Anterior cingulate cortex (tissue), 58 donors: ENCODE measurements around the gene IGF1R.

Experiments
- DNase-seq, 58 donors: peaks; one replicate each; lab custom pipeline; 2025; lab: John Stamatoyannopoulos, UW

Gene IGF1R

GRCh38 chr15:98896002-98896721, 247.8 kb downstream of the IGF1R start:
- peak in 1 of 58 donors; percentile 7 for DNase-seq

- no peak for DNase-seq
Observed at GRCh38 chr15:98896802-98897732, 248.7 kb downstream of the IGF1R start.

DNA sequence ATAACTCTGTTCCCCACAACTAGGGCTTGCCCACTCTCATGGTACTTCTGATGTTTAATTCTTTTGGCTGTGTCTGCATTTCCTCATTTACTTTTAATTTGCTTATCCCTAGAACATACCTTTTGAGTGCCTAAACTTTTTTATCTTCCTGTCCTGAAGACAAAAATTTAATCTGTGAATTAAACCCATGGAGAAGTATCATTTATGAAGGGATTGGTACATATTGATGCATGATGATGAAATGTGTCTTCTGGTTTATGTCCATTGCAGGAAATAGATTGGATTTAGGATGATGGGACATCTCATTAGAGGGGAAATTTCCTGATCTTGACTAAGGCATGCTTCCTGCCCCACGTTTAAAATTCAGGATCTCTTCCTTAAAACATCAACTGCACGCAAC, 249.8 kb downstream of the IGF1R start:
- DNase-seq, result no peak

- DNase-seq, result no peak
Observed at GRCh38 chr15:98899272-98900021, 251.1 kb downstream of the IGF1R start.

GRCh38 chr15:98900356-98900755, 252.0 kb downstream of the IGF1R start:
- DNase-seq, result no peak

DNA sequence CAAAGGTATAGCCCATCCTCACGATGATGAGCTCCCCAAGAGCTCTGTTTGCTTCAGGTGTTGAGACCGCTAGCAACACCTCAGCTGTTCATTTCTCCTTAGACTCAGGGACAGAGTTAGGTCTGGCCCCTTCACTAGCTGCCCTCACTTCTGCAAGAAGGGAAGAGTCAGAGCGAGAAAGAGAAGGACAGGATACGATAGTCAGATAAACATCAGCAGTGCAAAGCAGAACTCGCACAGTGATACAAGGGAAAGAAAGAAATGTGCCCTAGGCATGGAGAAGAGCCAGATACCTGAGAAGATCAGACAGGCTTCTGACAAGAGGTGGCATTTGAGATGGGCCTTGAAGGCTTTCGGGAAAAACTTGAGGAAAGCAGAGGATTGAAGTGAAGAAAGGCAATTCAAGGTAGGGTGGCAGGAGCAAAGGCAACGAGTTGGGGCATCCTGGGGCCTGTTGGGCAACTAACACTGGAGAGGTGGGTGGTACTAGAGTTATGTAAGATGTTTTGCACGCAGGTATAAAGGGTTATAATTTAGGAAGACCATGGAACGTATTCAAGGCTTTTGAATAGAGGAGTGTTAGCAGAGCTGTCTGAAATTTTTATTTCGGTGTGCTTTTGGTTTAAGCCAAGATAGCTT, 253.2 kb downstream of the IGF1R start:
- DNase-seq, result no peak

DNA sequence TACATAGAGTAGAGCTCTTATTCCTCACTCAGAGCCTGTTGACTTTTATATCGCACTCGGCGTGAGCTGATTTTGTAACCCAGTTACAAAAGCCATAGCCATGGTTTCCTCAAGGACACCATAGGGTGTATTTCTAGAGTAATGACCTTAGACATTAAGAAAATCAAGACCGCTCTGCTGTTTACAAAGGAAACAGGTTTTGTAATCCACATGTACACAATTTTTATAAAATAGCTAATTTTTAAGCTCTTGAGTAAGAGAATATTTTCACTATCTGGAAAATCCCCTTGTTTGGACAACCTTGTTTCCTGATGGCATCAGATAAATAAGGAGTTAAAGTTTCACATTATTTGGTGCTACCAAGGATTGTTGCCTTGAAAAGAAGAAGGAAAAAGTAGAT, 254.6 kb downstream of the IGF1R start:
- DNase-seq, result no peak

GRCh38 chr15:98903377-98904018, 255.2 kb downstream of the IGF1R start:
- DNase-seq, result no peak

GRCh38 chr15:98904544-98904943, 256.2 kb downstream of the IGF1R start:
- peak in 39 of 58 donors; percentile 8 to 72 (median 26) for DNase-seq

- no peak for DNase-seq
Observed at GRCh38 chr15:98905963-98906711, 257.8 kb downstream of the IGF1R start.

GRCh38 chr15:98906712-98907083, 258.4 kb downstream of the IGF1R start:
- peak in 1 of 58 donors; percentile 18 for DNase-seq

- DNase-seq, result no peak
Observed at GRCh38 chr15:98907927-98908471, 259.7 kb downstream of the IGF1R start.

DNA sequence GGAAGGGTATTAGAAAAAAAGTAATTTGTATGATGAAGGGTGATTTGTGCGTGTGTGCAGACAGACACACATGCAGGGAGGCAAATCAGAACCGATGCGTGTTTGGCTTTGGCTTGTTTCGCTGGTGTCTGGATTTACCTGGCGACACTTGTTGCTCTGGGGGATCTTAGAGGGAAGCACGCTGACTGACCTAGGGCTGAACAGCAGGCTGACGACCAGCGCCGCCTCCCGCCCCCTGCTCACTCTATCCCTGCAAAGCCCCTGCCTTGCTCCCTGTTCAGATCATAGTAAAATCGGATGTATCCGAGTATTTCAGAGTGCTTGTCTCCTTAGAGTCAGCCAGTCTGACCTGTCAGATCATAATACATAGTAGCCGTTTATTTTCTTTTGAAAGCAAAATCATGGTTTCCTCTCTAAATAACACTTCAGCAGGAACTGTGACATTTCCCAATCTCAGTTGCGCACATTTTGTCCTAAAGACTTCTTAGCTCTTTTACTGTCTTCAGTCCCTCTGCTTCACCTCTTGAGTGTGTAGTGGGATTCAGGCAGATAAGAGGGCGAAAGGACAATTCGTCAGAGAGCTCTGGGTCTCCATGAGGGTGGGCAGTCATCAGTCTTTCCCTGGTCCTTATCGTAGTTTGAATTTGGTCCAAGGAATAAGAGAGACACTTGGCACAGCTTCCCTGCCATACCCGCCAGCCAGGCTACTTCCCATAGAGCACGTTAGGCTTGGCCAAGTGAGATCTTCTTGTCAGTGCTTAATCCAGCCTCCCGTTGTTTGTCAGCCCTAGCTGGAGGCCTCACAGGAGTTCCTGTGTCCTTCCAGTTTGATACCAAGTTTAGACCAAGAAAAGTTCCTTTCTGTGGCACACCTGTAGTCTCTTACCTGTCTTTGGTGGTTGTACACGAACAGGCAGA, 261.9 kb downstream of the IGF1R start:
- DNase-seq, result no peak

DNA sequence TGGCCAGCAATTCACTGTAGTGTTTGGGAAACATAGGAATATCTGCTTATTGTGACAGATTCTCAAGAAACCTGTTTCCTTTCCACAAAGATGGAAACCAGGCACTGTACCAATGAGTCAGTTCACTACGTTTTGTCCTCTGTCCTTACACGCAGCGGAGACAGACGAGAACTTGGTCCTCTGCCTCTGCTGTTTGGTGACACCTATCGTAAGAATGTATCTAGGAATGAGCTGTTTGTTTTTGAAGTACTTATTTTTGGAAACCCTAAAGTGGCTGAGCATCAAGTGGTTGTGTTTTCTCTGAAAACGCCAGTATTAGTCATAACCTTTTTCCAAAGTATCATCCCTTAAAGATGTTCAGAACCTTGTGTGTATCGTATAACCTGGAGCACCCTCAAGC, 266.3 kb downstream of the IGF1R start:
- DNase-seq, result peak in 2 of 58 donors; percentile 5 to 16

DNA sequence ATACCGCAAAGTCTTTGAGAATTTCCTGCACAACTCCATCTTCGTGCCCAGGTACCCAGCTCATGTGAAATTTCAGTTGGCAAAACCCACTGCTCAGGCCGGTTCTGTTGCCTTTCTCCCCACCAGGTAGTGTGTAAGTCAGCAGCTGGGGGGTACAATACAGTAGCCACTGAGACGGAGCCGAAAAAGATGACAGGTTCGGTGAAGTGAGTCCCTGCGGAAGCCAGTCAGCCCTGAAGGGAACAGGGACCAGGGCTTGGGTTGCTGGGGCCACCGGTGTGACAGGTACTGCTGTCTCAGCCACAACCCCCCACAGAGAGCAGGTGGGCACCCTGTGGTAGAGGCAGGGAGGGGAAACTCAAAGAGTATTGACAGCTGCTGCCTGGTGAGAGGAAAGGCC, 268.5 kb downstream of the IGF1R start:
- DNase-seq, result no peak

GRCh38 chr15:98917417-98917816, 269.1 kb downstream of the IGF1R start:
- DNase-seq, result no peak

GRCh38 chr15:98920091-98920880, 271.9 kb downstream of the IGF1R start:
- no peak for DNase-seq
